ENCODE results near the gene MYRF. TPM values are rescaled to one million over a fixed set of nuclear protein-coding genes. Genes with fewer than 3 reads are reported as not detected.
A peak's percentile ranks its signal among the peaks of the same experiment; 100 is the strongest.

The MYRF gene
- total RNA-seq, 1 donor from 2014 or later, result 39.5 TPM

DNA sequence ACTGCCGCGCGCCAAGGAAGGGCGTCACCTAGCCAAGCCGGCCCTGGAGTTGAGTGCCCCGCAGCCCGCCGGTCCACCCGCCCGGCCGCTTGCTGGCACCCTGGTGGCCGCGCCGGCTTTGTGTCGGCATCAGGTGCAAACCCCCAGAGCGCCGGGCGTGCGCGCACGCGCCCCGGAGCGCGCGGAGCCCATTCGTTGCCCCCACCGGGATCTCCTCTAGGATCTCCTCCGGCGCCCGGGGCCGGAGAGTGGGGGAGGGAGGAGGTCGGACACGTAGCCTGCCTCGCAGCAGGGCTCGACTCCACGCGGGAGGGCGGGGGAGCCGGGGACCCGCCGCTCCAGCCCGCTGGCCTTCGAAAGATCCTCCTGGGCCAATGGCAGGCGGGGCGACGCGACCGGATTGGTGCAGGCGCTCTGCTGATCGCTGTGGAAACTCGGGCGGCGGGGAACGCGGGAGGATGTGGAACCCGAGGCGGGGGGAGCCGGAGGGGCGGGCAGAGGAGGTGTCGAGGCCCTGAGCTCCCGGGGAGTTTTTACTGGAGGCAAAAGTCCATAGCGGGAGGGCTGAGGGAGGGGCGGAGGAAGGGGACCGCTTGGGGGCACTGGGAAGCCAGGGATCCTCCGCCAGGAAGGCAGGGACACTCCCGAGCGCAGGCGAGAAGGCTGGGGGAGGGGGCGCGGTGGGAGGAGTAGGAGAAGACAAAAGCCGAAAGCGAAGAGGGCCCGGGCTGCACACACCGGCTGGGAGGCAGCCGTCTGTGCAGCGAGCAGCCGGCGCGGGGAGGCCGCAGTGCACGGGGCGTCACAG lies 75.3 kb downstream of the MYRF start, which contains the start of gene FADS2:
Gene FADS2 (plus strand): TSS at position 730 of the 808 bp plus-strand sequence. CDS start 91 bp downstream, outside the sequence.
- H3K4me1 ChIP-seq (ENCODE audit: insufficient read depth, low read length), result peaks cover 32% of the 10 kb centered on the region
- Mint-ChIP-seq H3K36me3 (ENCODE audit: low read depth, unreplicated experiment) (peaks cover 2% of the 10 kb centered on the region), H3K4me1 (ENCODE audit: low read depth, unreplicated experiment) (peaks cover 25% of the 10 kb centered on the region), H3K9me3 (ENCODE audit: unreplicated experiment) (no peaks in the 10 kb centered on the region), H3K27ac (ENCODE audit: unreplicated experiment) (peak within 1 kb of the TSS; percentile 93), H3K4me3 (ENCODE audit: unreplicated experiment) (peak within 1 kb of the TSS; percentile 92), H3K27me3 (ENCODE audit: low read depth, unreplicated experiment) (no peaks in the 10 kb centered on the region)
- no peaks in the 10 kb centered on the region for H3K9me3 ChIP-seq (ENCODE audit: insufficient read depth, low read depth, low read length)
- TF ChIP-seq CTCF (IDR thresholded peaks at IDR 0.05; ENCODE audit: insufficient read depth, low read depth, low read length) (no peak), EZH2 (IDR thresholded peaks at IDR 0.05; ENCODE audit: insufficient read depth, low read length) (no peak)
- peak within 1 kb of the TSS; percentile 89 for H3K4me2 ChIP-seq (ENCODE audit: low read length)
- no peaks in the 10 kb centered on the region for H3K27me3 ChIP-seq (ENCODE audit: insufficient read depth, low read length)
- peak within 1 kb of the TSS; percentile 83 for H3K4me3 ChIP-seq (ENCODE audit: insufficient read depth, low read depth, low read length)
- peak within 1 kb of the TSS; percentile 75 for H2AFZ ChIP-seq (ENCODE audit: low read depth, low read length)
- DNase-seq (ENCODE audit: low read depth) (peak; percentile 94), FAIRE-seq (no peak)
- H4K20me1 ChIP-seq (ENCODE audit: insufficient read depth, low read length), result peaks cover 40% of the 10 kb centered on the region
- H3K9ac ChIP-seq (ENCODE audit: low read length), result peak within 1 kb of the TSS; percentile 86
- H3K79me2 ChIP-seq (ENCODE audit: insufficient read depth, low read length), result peaks cover 46% of the 10 kb centered on the region
- H3K36me3 ChIP-seq (ENCODE audit: insufficient read depth, low read length), result no peaks in the 10 kb centered on the region
- peak within 1 kb of the TSS; percentile 49 for H3K27ac ChIP-seq (ENCODE audit: low read depth, low read length)

DNA sequence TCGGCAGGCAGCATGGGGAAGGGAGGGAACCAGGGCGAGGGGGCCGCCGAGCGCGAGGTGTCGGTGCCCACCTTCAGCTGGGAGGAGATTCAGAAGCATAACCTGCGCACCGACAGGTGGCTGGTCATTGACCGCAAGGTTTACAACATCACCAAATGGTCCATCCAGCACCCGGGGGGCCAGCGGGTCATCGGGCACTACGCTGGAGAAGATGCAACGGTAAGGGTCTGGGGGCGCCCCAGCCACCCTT lies 75.9 kb downstream of the MYRF start:
- H2AFZ ChIP-seq (ENCODE audit: low read depth, low read length), result peak overlapping the region; percentile 75
- Mint-ChIP-seq H3K36me3 (ENCODE audit: low read depth, unreplicated experiment) (peaks cover 2% of the 10 kb centered on the region), H3K4me3 (ENCODE audit: unreplicated experiment) (peak overlapping the region; percentile 92), H3K27me3 (ENCODE audit: low read depth, unreplicated experiment) (no peaks in the 10 kb centered on the region), H3K9me3 (ENCODE audit: unreplicated experiment) (no peaks in the 10 kb centered on the region), H3K27ac (ENCODE audit: unreplicated experiment) (peak overlapping the region; percentile 93), H3K4me1 (ENCODE audit: low read depth, unreplicated experiment) (peaks cover 25% of the 10 kb centered on the region)
- H3K4me2 ChIP-seq (ENCODE audit: low read length), result peak overlapping the region; percentile 89
- no peak for FAIRE-seq
- H3K9ac ChIP-seq (ENCODE audit: low read length), result peak overlapping the region; percentile 86
- peak overlapping the region; percentile 21 for H3K27ac ChIP-seq (ENCODE audit: low read depth, low read length)
- H3K27me3 ChIP-seq (ENCODE audit: insufficient read depth, low read length), result no peaks in the 10 kb centered on the region
- no peak for DNase-seq (ENCODE audit: low read depth)
- peak overlapping the region; percentile 83 for H3K4me3 ChIP-seq (ENCODE audit: insufficient read depth, low read depth, low read length)
- peaks cover 46% of the 10 kb centered on the region for H4K20me1 ChIP-seq (ENCODE audit: insufficient read depth, low read length)
- no peaks in the 10 kb centered on the region for H3K9me3 ChIP-seq (ENCODE audit: insufficient read depth, low read depth, low read length)
- no peaks in the 10 kb centered on the region for H3K36me3 ChIP-seq (ENCODE audit: insufficient read depth, low read length)
- TF ChIP-seq CTCF (IDR thresholded peaks at IDR 0.05; ENCODE audit: insufficient read depth, low read depth, low read length), result no peak
- no peak for TF ChIP-seq EZH2 (IDR thresholded peaks at IDR 0.05; ENCODE audit: insufficient read depth, low read length)
- peaks cover 51% of the 10 kb centered on the region for H3K79me2 ChIP-seq (ENCODE audit: insufficient read depth, low read length)
- H3K4me1 ChIP-seq (ENCODE audit: insufficient read depth, low read length), result peaks cover 32% of the 10 kb centered on the region
